GM12874 (cell line): ENCODE results near the gene SLC34A3.

Experiments
- CTCF ChIP-seq: IDR thresholded peaks from 2 replicates; pipeline ENCODE4 v1.5.1; 2011; ENCODE audit warnings: low read depth, mild to moderate bottlenecking, control low read depth, low read length, moderate library complexity; ENCODE audit not compliant: insufficient read depth

The SLC34A3 gene

GRCh38 chr9:137187386-137187785, 43.3 kb upstream of the SLC34A3 start:
- TF ChIP-seq CTCF = no peak

- no peak for TF ChIP-seq CTCF
These were observed 42.6 kb upstream of the SLC34A3 start for GRCh38 chr9:137188086-137188489.

GRCh38 chr9:137188490-137189296, 42.0 kb upstream of the SLC34A3 start, which contains the start of the genes ANAPC2 and SSNA1:
Gene ANAPC2 (minus strand): TSS chr9:137188560. CDS start chr9:137188532, 28 bp downstream.
Gene SSNA1 (plus strand): TSS chr9:137188676. CDS start chr9:137188727, 51 bp downstream.
- peak; percentile 61 for TF ChIP-seq CTCF

- no peak for TF ChIP-seq CTCF
These were observed 41.1 kb upstream of the SLC34A3 start for GRCh38 chr9:137189297-137190295.

GRCh38 chr9:137190315-137190856, 40.3 kb upstream of the SLC34A3 start:
- TF ChIP-seq CTCF = no peak

- TF ChIP-seq CTCF = no peak
These were observed 39.5 kb upstream of the SLC34A3 start for GRCh38 chr9:137191245-137191644.

GRCh38 chr9:137191691-137192447, 38.8 kb upstream of the SLC34A3 start:
- no peak for TF ChIP-seq CTCF
